ENCODE results near the gene BCL2A1. TPM values are rescaled to one million over a fixed set of nuclear protein-coding genes. Genes with fewer than 3 reads are reported as not detected.

Gene BCL2A1
- total RNA-seq, 1 donor from 2014 or later = not detected

DNA sequence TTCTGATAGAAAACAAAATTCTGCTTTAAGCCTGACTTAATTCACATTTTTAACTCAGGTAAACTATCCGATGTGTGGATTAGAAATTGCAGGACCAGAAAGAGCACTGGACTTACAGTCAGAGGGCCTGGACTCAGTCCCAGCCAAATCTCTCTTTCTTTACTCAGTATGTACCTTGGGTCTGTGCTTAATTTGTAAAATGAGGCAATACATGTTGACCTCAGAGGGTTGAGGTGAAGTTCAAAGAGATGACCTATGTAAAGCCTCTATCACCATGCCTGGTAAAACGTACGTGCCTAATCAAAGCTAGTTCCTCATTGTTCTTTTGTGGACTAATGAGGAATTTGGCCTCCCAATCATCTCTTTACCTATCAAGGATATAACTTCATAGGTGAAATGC is 1.9 kb upstream of the BCL2A1 start:
- TF ChIP-seq, protein P1, sequence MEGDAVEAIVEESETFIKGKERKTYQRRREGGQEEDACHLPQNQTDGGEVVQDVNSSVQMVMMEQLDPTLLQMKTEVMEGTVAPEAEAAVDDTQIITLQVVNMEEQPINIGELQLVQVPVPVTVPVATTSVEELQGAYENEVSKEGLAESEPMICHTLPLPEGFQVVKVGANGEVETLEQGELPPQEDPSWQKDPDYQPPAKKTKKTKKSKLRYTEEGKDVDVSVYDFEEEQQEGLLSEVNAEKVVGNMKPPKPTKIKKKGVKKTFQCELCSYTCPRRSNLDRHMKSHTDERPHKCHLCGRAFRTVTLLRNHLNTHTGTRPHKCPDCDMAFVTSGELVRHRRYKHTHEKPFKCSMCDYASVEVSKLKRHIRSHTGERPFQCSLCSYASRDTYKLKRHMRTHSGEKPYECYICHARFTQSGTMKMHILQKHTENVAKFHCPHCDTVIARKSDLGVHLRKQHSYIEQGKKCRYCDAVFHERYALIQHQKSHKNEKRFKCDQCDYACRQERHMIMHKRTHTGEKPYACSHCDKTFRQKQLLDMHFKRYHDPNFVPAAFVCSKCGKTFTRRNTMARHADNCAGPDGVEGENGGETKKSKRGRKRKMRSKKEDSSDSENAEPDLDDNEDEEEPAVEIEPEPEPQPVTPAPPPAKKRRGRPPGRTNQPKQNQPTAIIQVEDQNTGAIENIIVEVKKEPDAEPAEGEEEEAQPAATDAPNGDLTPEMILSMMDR (IDR thresholded peaks at IDR 0.05; ENCODE audit: partially characterized antibody, unreplicated experiment) = no peak
- no peaks in the 10 kb centered on the region for H3K4me1 Mint-ChIP-seq (ENCODE audit: low read depth, unreplicated experiment)
- H3K4me3 Mint-ChIP-seq (ENCODE audit: unreplicated experiment) = no peak overlapping the region
- no peaks in the 10 kb centered on the region for H3K27me3 Mint-ChIP-seq (ENCODE audit: unreplicated experiment)
- H3K27ac Mint-ChIP-seq (ENCODE audit: unreplicated experiment) = no peak overlapping the region
- DNase-seq = no peak
- no peaks in the 10 kb centered on the region for H3K36me3 Mint-ChIP-seq (ENCODE audit: unreplicated experiment)
- no peaks in the 10 kb centered on the region for H3K9me3 Mint-ChIP-seq (ENCODE audit: unreplicated experiment)

DNA sequence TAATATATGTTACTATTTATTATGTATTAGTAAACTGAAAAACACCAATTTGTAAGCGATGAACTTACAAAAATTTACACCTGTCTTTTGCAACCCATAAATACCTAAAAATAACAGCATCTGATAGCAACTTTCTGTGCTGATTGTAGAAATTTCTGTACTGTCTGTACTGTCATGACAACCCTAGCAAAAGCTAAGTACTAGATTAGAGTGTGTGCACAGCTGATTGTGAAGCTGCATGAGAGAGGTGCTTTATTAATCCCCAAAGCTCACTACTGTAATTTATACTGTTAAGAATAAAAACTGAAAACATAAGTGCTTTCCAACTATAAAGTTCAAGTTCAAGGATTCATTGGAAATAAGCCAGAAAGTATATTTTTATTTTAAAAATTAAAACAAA is 815 bp downstream of the BCL2A1 start:
- Mint-ChIP-seq H3K27me3 (ENCODE audit: unreplicated experiment) (no peaks in the 10 kb centered on the region), H3K4me3 (ENCODE audit: unreplicated experiment) (no peak overlapping the region), H3K4me1 (ENCODE audit: low read depth, unreplicated experiment) (peaks cover 2% of the 10 kb centered on the region), H3K36me3 (ENCODE audit: unreplicated experiment) (no peaks in the 10 kb centered on the region), H3K27ac (ENCODE audit: unreplicated experiment) (no peak overlapping the region), H3K9me3 (ENCODE audit: unreplicated experiment) (no peaks in the 10 kb centered on the region)
- TF ChIP-seq, protein P1 (IDR thresholded peaks at IDR 0.05; ENCODE audit: partially characterized antibody, unreplicated experiment) = no peak
- no peak for DNase-seq

DNA sequence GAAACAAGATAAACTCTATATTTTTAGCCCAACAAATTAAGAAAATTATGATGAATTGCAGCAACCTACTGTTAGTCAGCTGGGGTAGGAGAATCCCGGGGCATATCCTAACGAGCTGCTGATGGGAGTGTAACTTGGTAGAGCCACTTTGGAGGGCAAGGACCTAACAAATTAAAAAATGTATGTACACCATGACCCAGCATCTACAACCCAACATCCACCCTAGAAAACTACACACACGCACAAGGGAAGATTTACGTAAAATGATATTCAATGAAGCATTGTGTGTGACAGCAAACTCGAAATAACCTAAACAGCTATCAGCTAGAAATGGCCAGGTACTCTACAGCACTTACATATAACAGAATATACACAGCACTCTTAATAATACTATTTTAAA is 1.9 kb downstream of the BCL2A1 start:
- Mint-ChIP-seq H3K9me3 (ENCODE audit: unreplicated experiment) (no peaks in the 10 kb centered on the region), H3K27me3 (ENCODE audit: unreplicated experiment) (no peaks in the 10 kb centered on the region), H3K4me1 (ENCODE audit: low read depth, unreplicated experiment) (peaks cover 2% of the 10 kb centered on the region), H3K4me3 (ENCODE audit: unreplicated experiment) (no peak overlapping the region), H3K36me3 (ENCODE audit: unreplicated experiment) (no peaks in the 10 kb centered on the region), H3K27ac (ENCODE audit: unreplicated experiment) (no peak overlapping the region)
- TF ChIP-seq, protein P1 (IDR thresholded peaks at IDR 0.05; ENCODE audit: partially characterized antibody, unreplicated experiment) = no peak
- DNase-seq = no peak

DNA sequence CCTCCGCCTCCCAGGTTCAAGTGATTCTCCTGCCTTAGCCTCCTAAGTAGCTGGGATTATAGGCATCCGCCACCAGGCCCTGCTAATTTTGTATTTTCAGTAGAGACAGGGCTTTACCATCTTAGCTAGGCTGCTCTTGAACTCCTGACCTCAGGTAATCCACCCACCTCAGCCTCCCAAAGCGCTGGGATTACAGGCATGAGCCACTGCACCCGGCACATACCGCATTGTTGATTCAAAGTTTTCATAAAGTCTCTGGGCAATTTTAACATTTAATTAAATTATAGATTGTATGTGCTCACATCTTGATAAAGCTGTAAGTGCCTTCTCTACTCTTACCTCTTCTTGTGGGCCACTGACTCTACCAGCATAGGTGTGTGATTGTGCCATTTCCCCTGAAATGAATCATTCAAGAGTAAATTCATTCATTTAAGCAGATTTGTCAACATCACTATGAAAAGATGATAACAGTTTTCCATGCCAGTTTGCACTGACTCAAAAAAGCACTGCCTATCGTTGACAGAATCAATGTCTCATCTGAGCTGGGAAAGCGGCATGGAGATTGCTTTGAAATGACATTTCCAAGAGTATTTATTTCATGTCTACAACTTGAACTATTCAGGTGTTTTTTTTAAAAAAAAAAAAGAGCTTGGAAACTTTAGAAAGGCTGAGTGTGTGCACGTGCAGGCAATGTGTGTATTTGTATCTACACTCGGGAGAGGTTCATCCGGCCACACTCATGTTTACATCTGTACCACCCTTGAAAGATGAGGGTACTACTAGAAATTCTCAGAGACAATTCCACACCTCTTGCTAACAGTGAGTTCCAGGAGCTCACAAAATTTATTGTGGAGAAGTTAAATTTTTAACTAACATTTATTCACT is 3.5 kb downstream of the BCL2A1 start:
- Mint-ChIP-seq H3K27me3 (ENCODE audit: unreplicated experiment) (no peaks in the 10 kb centered on the region), H3K36me3 (ENCODE audit: unreplicated experiment) (no peaks in the 10 kb centered on the region), H3K27ac (ENCODE audit: unreplicated experiment) (no peak overlapping the region), H3K9me3 (ENCODE audit: unreplicated experiment) (no peaks in the 10 kb centered on the region), H3K4me1 (ENCODE audit: low read depth, unreplicated experiment) (peaks cover 2% of the 10 kb centered on the region), H3K4me3 (ENCODE audit: unreplicated experiment) (no peak overlapping the region)
- TF ChIP-seq, protein P1 (IDR thresholded peaks at IDR 0.05; ENCODE audit: partially characterized antibody, unreplicated experiment) = no peak
- DNase-seq = no peak

DNA sequence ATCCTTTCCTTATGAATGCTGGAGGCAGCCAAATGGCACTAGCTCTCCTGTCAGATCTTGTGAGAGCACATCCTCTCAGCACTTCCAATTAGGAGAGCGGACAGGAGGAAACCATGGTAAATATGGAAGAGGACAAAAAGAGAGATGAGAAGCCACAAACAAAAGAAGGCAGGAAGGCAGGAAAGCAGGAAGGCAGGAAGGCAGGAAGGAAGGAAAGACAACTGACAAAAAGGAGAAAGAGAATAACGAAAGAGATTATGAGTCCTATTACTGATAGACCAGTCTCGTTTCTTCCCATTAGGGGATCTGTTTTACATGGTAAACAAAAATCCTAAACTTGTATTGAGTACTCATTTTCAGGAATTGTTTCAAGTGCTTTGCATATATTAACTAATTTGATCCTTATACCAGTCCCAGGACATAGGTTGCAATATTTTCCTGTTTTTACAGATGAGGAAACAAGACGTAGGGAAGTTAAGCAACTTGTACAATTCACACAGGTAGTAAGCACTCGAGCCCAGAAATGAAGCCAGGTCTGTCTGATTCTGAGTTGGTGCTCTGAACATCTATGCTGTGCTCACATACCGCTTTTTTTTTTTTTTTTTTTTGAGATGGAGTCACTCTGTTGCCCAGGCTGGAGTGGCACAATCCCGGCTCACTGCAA is 4.2 kb downstream of the BCL2A1 start:
- H3K27me3 Mint-ChIP-seq (ENCODE audit: unreplicated experiment) = no peaks in the 10 kb centered on the region
- peaks cover 2% of the 10 kb centered on the region for H3K4me1 Mint-ChIP-seq (ENCODE audit: low read depth, unreplicated experiment)
- no peaks in the 10 kb centered on the region for H3K9me3 Mint-ChIP-seq (ENCODE audit: unreplicated experiment)
- TF ChIP-seq, protein P1 (IDR thresholded peaks at IDR 0.05; ENCODE audit: partially characterized antibody, unreplicated experiment) = no peak
- no peak overlapping the region for H3K4me3 Mint-ChIP-seq (ENCODE audit: unreplicated experiment)
- H3K27ac Mint-ChIP-seq (ENCODE audit: unreplicated experiment) = no peak overlapping the region
- no peaks in the 10 kb centered on the region for H3K36me3 Mint-ChIP-seq (ENCODE audit: unreplicated experiment)
- DNase-seq = no peak
